A549 (cell line): Measurements from ENCODE around the gene ESRRB.

ENCODE experiments used
- CHD2 ChIP-seq: fragments of 150-350 bp; IDR thresholded peaks from 2 replicates; pipeline ENCODE4 v1.6.1; 2014; ENCODE audit warnings: low read length; ENCODE audit not compliant: partially characterized antibody
- CTCF ChIP-seq: fragments of >200 bp; sonication (Bioruptor Twin); formaldehyde crosslinking; IDR thresholded peaks from 3 replicates; pipeline ENCODE4 v1.5.1; 2016
- JUN ChIP-seq, 2 experiments: fragments of >200 bp; sonication (Bioruptor Twin); formaldehyde crosslinking; IDR thresholded peaks; 2 replicates in 1 of 2; 3 replicates in 1 of 2; pipeline ENCODE4 v1.6.1; 2016 to 2017
- POLR2A ChIP-seq: IDR thresholded peaks from 2 replicates; pipeline ENCODE4 v1.6.1; 2012; ENCODE audit warnings: mild to moderate bottlenecking, low read length
- RAD21 ChIP-seq, 2 experiments: fragments of >200 bp in 1 of 2; sonication (Bioruptor Twin) in 1 of 2; formaldehyde crosslinking in 1 of 2; IDR thresholded peaks in 1 of 2; conservative IDR thresholded peaks in 1 of 2; 2 replicates in 1 of 2; 3 replicates in 1 of 2; pipeline ENCODE4 v1.6.1; 2012 to 2018; ENCODE audit warnings: inconsistent platforms in 1 of 2

- TF ChIP-seq RAD21 (conservative IDR thresholded peaks at IDR 0.05 in 1 of 2, IDR thresholded peaks at IDR 0.05 in 1 of 2) (no peak), CHD2 (no peak), JUN (IDR thresholded peaks at IDR 0.05) (no peak), POLR2A (no peak), CTCF (no peak)
Measured at GRCh38 chr14:76510181-76510580, 134.2 kb downstream of the ESRRB start.
